ENCODE data around the gene UBR2. TPM values are rescaled to one million over a fixed set of nuclear protein-coding genes. Genes with fewer than 3 reads are reported as not detected.

Gene UBR2
- total RNA-seq = 32.5 TPM
- long read RNA-seq, full-length matches to known transcripts = 10 of 29 reads
- long read RNA-seq, partial matches to known transcripts = 9 of 29 reads
- long read RNA-seq, other reads (novel, unspliced or antisense) = 10 of 29 reads

GRCh38 chr6:42563697-42564505 lies at the start of gene UBR2:
Gene UBR2, plus strand, starts transcription at chr6:42564029. Its CDS starts 291 bp downstream, at chr6:42564320.
- intact Hi-C loops (cut with micrococcal nuclease) = no loop called here

DNA sequence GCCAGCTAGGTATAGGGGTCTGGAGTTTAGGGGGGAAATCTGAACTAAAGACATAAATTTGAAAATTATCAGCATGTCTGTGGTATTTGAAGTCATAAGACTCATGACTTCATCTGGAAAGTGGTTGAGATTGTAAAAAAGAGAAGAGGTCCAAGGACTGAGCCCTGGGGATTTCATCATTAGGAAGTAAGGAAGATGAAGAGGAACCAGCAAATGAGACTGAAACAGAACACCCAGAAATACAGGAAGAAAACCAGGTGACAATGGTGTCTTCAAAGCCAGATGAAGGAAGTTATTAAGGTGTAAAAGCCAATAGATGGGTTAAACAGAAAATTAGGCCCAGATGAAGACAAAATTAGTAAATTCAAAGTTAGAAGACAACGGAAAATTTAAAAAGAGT lies 49.1 kb upstream of the UBR2 start:
- Histone ChIP-seq H3K27me3 (ENCODE audit: low read depth) (no peaks in the 10 kb centered on the region), H3K4me3 (no peak overlapping the region), H3K27ac (replicated peaks) (no peak overlapping the region), H3K9me3 (replicated peaks) (peaks cover 5% of the 10 kb centered on the region), H3K4me1 (no peaks in the 10 kb centered on the region), H3K36me3 (no peaks in the 10 kb centered on the region)
- DNase-seq = no peak
- TF ChIP-seq, protein P1, sequence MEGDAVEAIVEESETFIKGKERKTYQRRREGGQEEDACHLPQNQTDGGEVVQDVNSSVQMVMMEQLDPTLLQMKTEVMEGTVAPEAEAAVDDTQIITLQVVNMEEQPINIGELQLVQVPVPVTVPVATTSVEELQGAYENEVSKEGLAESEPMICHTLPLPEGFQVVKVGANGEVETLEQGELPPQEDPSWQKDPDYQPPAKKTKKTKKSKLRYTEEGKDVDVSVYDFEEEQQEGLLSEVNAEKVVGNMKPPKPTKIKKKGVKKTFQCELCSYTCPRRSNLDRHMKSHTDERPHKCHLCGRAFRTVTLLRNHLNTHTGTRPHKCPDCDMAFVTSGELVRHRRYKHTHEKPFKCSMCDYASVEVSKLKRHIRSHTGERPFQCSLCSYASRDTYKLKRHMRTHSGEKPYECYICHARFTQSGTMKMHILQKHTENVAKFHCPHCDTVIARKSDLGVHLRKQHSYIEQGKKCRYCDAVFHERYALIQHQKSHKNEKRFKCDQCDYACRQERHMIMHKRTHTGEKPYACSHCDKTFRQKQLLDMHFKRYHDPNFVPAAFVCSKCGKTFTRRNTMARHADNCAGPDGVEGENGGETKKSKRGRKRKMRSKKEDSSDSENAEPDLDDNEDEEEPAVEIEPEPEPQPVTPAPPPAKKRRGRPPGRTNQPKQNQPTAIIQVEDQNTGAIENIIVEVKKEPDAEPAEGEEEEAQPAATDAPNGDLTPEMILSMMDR (IDR thresholded peaks at IDR 0.05; ENCODE audit: borderline replicate concordance) = no peak
- intact Hi-C loops (cut with micrococcal nuclease) = no loop called here

More at GRCh38 chr6:42563697-42564505, at the start of gene UBR2:
- peak within 1 kb of the TSS; percentile 85 for H3K4me3 ChIP-seq
- H3K27me3 ChIP-seq (ENCODE audit: low read depth) = no peaks in the 10 kb centered on the region
- TF ChIP-seq, protein P1 (IDR thresholded peaks at IDR 0.05; ENCODE audit: borderline replicate concordance) = peak; percentile 44
- H3K4me1 ChIP-seq = peaks cover 49% of the 10 kb centered on the region
- H3K27ac ChIP-seq (replicated peaks) = peak within 1 kb of the TSS; percentile 96
- no peaks in the 10 kb centered on the region for H3K9me3 ChIP-seq (replicated peaks)
- peak; percentile 95 for DNase-seq
- H3K36me3 ChIP-seq = peaks cover 6% of the 10 kb centered on the region

GRCh38 chr6:42519779-42520178 lies 44.0 kb upstream of the UBR2 start:
- no peaks in the 10 kb centered on the region for H3K27me3 ChIP-seq (ENCODE audit: low read depth)
- no peak overlapping the region for H3K27ac ChIP-seq (replicated peaks)
- H3K4me3 ChIP-seq = no peak overlapping the region
- intact Hi-C loops (cut with micrococcal nuclease) = no loop called here
- H3K4me1 ChIP-seq = no peaks in the 10 kb centered on the region
- H3K9me3 ChIP-seq (replicated peaks) = peaks cover 12% of the 10 kb centered on the region
- TF ChIP-seq, protein P1 (IDR thresholded peaks at IDR 0.05; ENCODE audit: borderline replicate concordance) = no peak
- no peak for DNase-seq
- no peaks in the 10 kb centered on the region for H3K36me3 ChIP-seq

DNA sequence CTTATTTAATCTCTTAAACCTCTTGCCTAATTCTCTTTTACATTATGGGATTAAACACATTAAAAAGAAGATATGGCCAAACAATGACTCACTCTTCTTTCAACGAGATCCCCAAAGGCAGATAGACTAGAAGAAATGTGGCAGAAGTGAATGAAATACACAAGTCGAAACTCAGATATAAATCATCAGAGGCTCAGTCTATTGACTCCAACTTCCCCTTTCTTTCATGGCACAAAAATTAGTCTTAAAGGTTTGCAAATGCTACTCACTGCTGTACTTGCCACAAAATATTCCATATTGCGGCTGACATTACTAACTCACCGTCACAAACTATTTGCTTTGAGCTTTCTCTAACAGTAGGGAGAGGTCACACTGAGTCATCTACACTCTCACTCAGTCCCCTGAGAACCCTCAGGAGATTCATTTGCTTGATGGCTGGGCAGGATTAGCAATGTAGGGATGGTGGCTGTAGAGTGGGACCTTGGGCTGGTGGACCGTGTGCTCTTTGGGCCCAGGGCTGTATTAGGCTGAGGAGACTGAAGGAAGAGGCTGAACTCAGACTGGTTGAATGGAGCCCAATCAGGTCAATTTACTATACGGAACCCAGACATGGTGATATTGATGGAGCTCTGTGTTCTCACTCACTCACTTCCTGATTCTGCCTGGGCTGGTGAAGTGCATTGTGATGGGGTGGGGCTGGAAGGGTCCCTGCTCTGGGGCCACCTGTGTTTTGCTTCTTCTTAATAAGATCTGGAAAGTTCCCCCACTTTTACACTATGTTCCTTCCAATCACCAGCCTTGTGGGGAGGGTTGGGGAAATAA lies 42.8 kb upstream of the UBR2 start:
- DNase-seq = no peak
- Histone ChIP-seq H3K4me1 (no peaks in the 10 kb centered on the region), H3K36me3 (no peaks in the 10 kb centered on the region), H3K27ac (replicated peaks) (no peak overlapping the region), H3K9me3 (replicated peaks) (peaks cover 12% of the 10 kb centered on the region), H3K4me3 (no peak overlapping the region), H3K27me3 (ENCODE audit: low read depth) (no peaks in the 10 kb centered on the region)
- intact Hi-C loops (cut with micrococcal nuclease) = no loop called here
- TF ChIP-seq, protein P1 (IDR thresholded peaks at IDR 0.05; ENCODE audit: borderline replicate concordance) = no peak

- DNase-seq = no peak
- Histone ChIP-seq H3K4me3 (no peak overlapping the region), H3K36me3 (no peaks in the 10 kb centered on the region), H3K9me3 (replicated peaks) (peaks cover 12% of the 10 kb centered on the region), H3K27ac (replicated peaks) (no peak overlapping the region), H3K27me3 (ENCODE audit: low read depth) (no peaks in the 10 kb centered on the region), H3K4me1 (no peaks in the 10 kb centered on the region)
- intact Hi-C loops (cut with micrococcal nuclease) = no loop called here
- TF ChIP-seq, protein P1 (IDR thresholded peaks at IDR 0.05; ENCODE audit: borderline replicate concordance) = no peak
Measured at GRCh38 chr6:42522036-42522435, 41.8 kb upstream of the UBR2 start.
